Tibial nerve (tissue), 4 donors: ENCODE measurements around the gene DYRK1A. TPM values are rescaled to one million over a fixed set of nuclear protein-coding genes. Genes with fewer than 3 reads are reported as not detected.

Source experiments
- DNase-seq, 2 donors: peaks; one replicate each; pipeline ENCODE4 v3.0.0-alpha.2; 2019; ENCODE audit warnings: low spot score in 2 of 2
- H3K27ac ChIP-seq, 4 donors: fragments of 200-600 bp; sonication (generic) in 3 of 4; one replicate each; pipeline ENCODE4 v1.5.1; 2017 to 2019; ENCODE audit warnings: mild to moderate bottlenecking in 1 of 4
- H3K27me3 ChIP-seq, 2 donors: fragments of 200-600 bp; sonication (generic) in 1 of 2; one replicate each; pipeline versions ENCODE4 v1.5.1 to v1.6.0; 2017 to 2019
- H3K36me3 ChIP-seq, 3 donors: fragments of 200-600 bp; sonication (generic); one replicate each; pipeline ENCODE4 v1.5.1; 2018 to 2019
- H3K4me1 ChIP-seq, 4 donors: fragments of 200-600 bp; sonication (generic) in 3 of 4; one replicate each; pipeline ENCODE4 v1.5.1; 2017 to 2019
- H3K4me3 ChIP-seq, 4 donors: fragments of 200-600 bp; sonication (generic) in 3 of 4; one replicate each; pipeline ENCODE4 v1.5.1; 2017 to 2019; ENCODE audit warnings: mild to moderate bottlenecking in 1 of 4, moderate library complexity in 1 of 4
- H3K9me3 ChIP-seq, 4 donors: fragments of 200-600 bp; sonication (generic) in 3 of 4; one replicate each; pipeline ENCODE4 v1.5.1; 2017 to 2019
- CTCF ChIP-seq, 5 experiments: fragments of 200-600 bp in 3 of 5; fragments of 450-650 bp in 2 of 5; sonication (generic) in 3 of 5; IDR thresholded peaks; one replicate each; pipeline ENCODE4 v1.5.1; 2016 to 2019; ENCODE audit warnings: antibody characterized with exemption in 5 of 5, mild to moderate bottlenecking in 3 of 5, moderate library complexity in 2 of 5
- EP300 ChIP-seq, 2 donors: sonication (generic); formaldehyde crosslinking; IDR thresholded peaks; one replicate each; pipeline ENCODE4 v1.6.1; 2017; ENCODE audit warnings: antibody characterized with exemption in 2 of 2, mild to moderate bottlenecking in 1 of 2
- POLR2A ChIP-seq, 2 donors: fragments of 450-650 bp; IDR thresholded peaks; one replicate each; pipeline ENCODE4 v1.6.1; 2017; ENCODE audit warnings: antibody characterized with exemption in 2 of 2, mild to moderate bottlenecking in 2 of 2, moderate library complexity in 2 of 2
- WGBS, 2 donors: methylation state at CpG; one replicate each; pipeline ENCODE4 v1.1.5; 2018; 5-methylcytosine and 5-hydroxymethylcytosine counted together
- total RNA-seq, 4 donors: library from RNA; depleted of rRNA; stranded (reverse); fragments of >200 nt; gene quantifications; one replicate each; pipeline ENCODE4 v1.1.0, GENCODE V29; 2016

DYRK1A gene
- total RNA-seq, 4 donors from 2014 or later = 65.8 to 81.6 (median 68.2) TPM

GRCh38 chr21:37373539-37373938 is 7.0 kb downstream of the DYRK1A start:
- Histone ChIP-seq H3K36me3 (no peaks in the 10 kb centered on the region), H3K27me3 (no peaks in the 10 kb centered on the region), H3K4me1 (peaks cover 0 to 99% (median 42%) of the 10 kb centered on the region in 4 donors), H3K9me3 (no peaks in the 10 kb centered on the region), H3K27ac (peak overlapping the region in 1 of 4 donors; percentile 6), H3K4me3 (no peak overlapping the region)
- no peak for DNase-seq
- TF ChIP-seq EP300 (IDR thresholded peaks at IDR 0.05) (no peak), CTCF (IDR thresholded peaks at IDR 0.05) (no peak), POLR2A (IDR thresholded peaks at IDR 0.05) (no peak)
- WGBS, 2 donors = 64 to 85% methylated on average over 1 of the region's 1 CpG

- no peak for TF ChIP-seq CTCF (IDR thresholded peaks at IDR 0.05)
- TF ChIP-seq EP300 (IDR thresholded peaks at IDR 0.05) = no peak
- no peak for TF ChIP-seq POLR2A (IDR thresholded peaks at IDR 0.05)
- Histone ChIP-seq H3K4me1 (peaks cover 0 to 99% (median 42%) of the 10 kb centered on the region in 4 donors), H3K27me3 (no peaks in the 10 kb centered on the region), H3K36me3 (no peaks in the 10 kb centered on the region), H3K4me3 (no peak overlapping the region), H3K9me3 (no peaks in the 10 kb centered on the region), H3K27ac (peak overlapping the region in 1 of 4 donors; percentile 9)
- WGBS, 2 donors = 63 to 69% methylated on average over 5 of the region's 5 CpGs
- no peak for DNase-seq
Measured at GRCh38 chr21:37374027-37374426, 7.5 kb downstream of the DYRK1A start.

- WGBS, 2 donors = 78 to 79% methylated on average over 13 of the region's 13 CpGs
- Histone ChIP-seq H3K36me3 (no peaks in the 10 kb centered on the region), H3K4me1 (peaks cover 0 to 99% (median 39%) of the 10 kb centered on the region in 4 donors), H3K4me3 (no peak overlapping the region), H3K27me3 (no peaks in the 10 kb centered on the region), H3K9me3 (no peaks in the 10 kb centered on the region), H3K27ac (no peak overlapping the region)
- TF ChIP-seq CTCF (IDR thresholded peaks at IDR 0.05) = no peak
- no peak for TF ChIP-seq POLR2A (IDR thresholded peaks at IDR 0.05)
- no peak for TF ChIP-seq EP300 (IDR thresholded peaks at IDR 0.05)
- DNase-seq = no peak
Measured at GRCh38 chr21:37375866-37376574, 9.4 kb downstream of the DYRK1A start.

- Histone ChIP-seq H3K27ac (no peak overlapping the region), H3K4me1 (peaks cover 0 to 82% (median 32%) of the 10 kb centered on the region in 4 donors), H3K9me3 (no peaks in the 10 kb centered on the region), H3K27me3 (no peaks in the 10 kb centered on the region), H3K4me3 (no peak overlapping the region), H3K36me3 (no peaks in the 10 kb centered on the region)
- TF ChIP-seq EP300 (IDR thresholded peaks at IDR 0.05) (no peak), POLR2A (IDR thresholded peaks at IDR 0.05) (no peak), CTCF (IDR thresholded peaks at IDR 0.05) (no peak)
- 78 to 82% methylated on average over 3 of the region's 3 CpGs for WGBS, 2 donors
- DNase-seq = no peak
Measured at GRCh38 chr21:37378700-37379139, 12.1 kb downstream of the DYRK1A start.
